HCT116 (cell line): ENCODE results near the gene HEG1. TPM values are rescaled to one million over a fixed set of nuclear protein-coding genes. Genes with fewer than 3 reads are reported as not detected.

ENCODE experiments used
- ATAC-seq: fragments of 200-7000 bp; cut with Tn5 transposase; 2 replicates; pipeline ENCODE4 v1.9.1; 2020; ENCODE audit warnings: mild to moderate bottlenecking, moderate library complexity
- BruUV-seq: library from RNA; stranded (reverse); fragments of 400-500 nt; replicated peaks from 2 replicates; lab custom pipeline; 2021; lab: Mats Ljungman, UMichigan
- CTCF ChIA-PET: fragments of 300-600 bp; sonication (Branson Sonifier 250); formaldehyde crosslinking; loops from one replicate; lab custom pipeline; 2021; ENCODE audit warnings: antibody characterized with exemption; lab: Charles Lee
- POLR2A ChIA-PET: fragments of 300-600, 350-600 bp; sonication (Branson Sonifier 250); formaldehyde crosslinking; loops from one replicate; lab custom pipeline; 2021; ENCODE audit warnings: antibody characterized with exemption; lab: Charles Lee
- RAD21 ChIA-PET, 2 experiments: fragments of 300-600 bp; sonication (Branson Sonifier 250); formaldehyde crosslinking; loops; one replicate each; lab custom pipeline; 2023; ENCODE audit warnings: low total read pairs in 2 of 2; ENCODE audit not compliant: uncharacterized antibody in 2 of 2, unreplicated experiment in 2 of 2, low non-redundant PET in 1 of 2; lab: Charles Lee
- DNase-seq: peaks from one replicate; pipeline ENCODE4 v3.0.0-alpha.2; 2010; ENCODE audit warnings: low read depth, low spot score
- H2AFZ ChIP-seq: fragments of 200-600 bp; shearing (Covaris generic), sonication (generic); 2 replicates; pipeline ENCODE4 v1.6.1; 2017; ENCODE audit warnings: low read depth, mixed run types, mixed read lengths, antibody characterized with exemption, low read length; ENCODE audit not compliant: poor library complexity, severe bottlenecking
- H3K27ac ChIP-seq: 2 replicates; pipeline ENCODE4 v1.5.1; 2012; ENCODE audit warnings: low read depth, low read length
- H3K27me3 ChIP-seq: fragments of 200-600 bp; sonication (generic); 2 replicates; pipeline ENCODE4 v1.6.1; 2016; ENCODE audit warnings: mixed run types, low read length, mixed read lengths; ENCODE audit not compliant: insufficient read depth
- H3K36me3 ChIP-seq, 2 experiments: fragments of 200-500 bp in 1 of 2; fragments of 200-600 bp in 1 of 2; sonication (Bioruptor generic) in 1 of 2; sonication (generic) in 1 of 2; 2 replicates each; pipeline versions ENCODE4 v1.5.1 to v1.6.1; 2014 to 2016; ENCODE audit warnings: low read length in 2 of 2, inconsistent platforms in 1 of 2, mixed read lengths in 1 of 2, mixed run types in 1 of 2; ENCODE audit not compliant: insufficient read depth in 2 of 2, control insufficient read depth in 1 of 2
- H3K4me1 ChIP-seq, 2 experiments: fragments of 200-600 bp in 1 of 2; sonication (generic) in 1 of 2; 2 replicates each; pipeline versions ENCODE4 v1.5.1 to v1.6.1; 2012 to 2017; ENCODE audit warnings: low read length in 2 of 2, inconsistent platforms in 1 of 2, mild to moderate bottlenecking in 1 of 2, mixed read lengths in 1 of 2, mixed run types in 1 of 2, moderate library complexity in 1 of 2; ENCODE audit not compliant: insufficient read depth in 2 of 2, control insufficient read depth in 1 of 2
- H3K4me2 ChIP-seq: fragments of 200-600 bp; sonication (generic); 2 replicates; pipeline ENCODE4 v1.6.1; 2017; ENCODE audit warnings: mixed run types, low read length, mixed read lengths
- H3K4me3 ChIP-seq, 2 experiments: fragments of 200-600 bp in 1 of 2; sonication (generic) in 1 of 2; replicated peaks in 1 of 2; 2 replicates each; pipeline ENCODE4 v1.5.1; 2011 to 2016; ENCODE audit warnings: low read length in 2 of 2, control low read depth in 1 of 2, low read depth in 1 of 2, mild to moderate bottlenecking in 1 of 2, mixed read lengths in 1 of 2, mixed run types in 1 of 2
- H3K79me2 ChIP-seq: fragments of 200-600 bp; sonication (generic); 2 replicates; pipeline ENCODE4 v1.6.1; 2017; ENCODE audit warnings: mild to moderate bottlenecking, mixed run types, low read length, moderate library complexity, mixed read lengths; ENCODE audit not compliant: insufficient read depth
- H3K9ac ChIP-seq: fragments of 200-600 bp; sonication (generic); 2 replicates; pipeline ENCODE4 v1.6.1; 2016; ENCODE audit warnings: low read length, mixed read lengths
- H3K9me2 ChIP-seq: fragments of 200-600 bp; sonication (generic), shearing (Covaris generic); 2 replicates; pipeline ENCODE4 v1.6.1; 2017; ENCODE audit warnings: mixed run types, mild to moderate bottlenecking, moderate library complexity; ENCODE audit not compliant: insufficient read depth
- H3K9me3 ChIP-seq, 2 experiments: fragments of 200-500 bp in 1 of 2; fragments of 200-600 bp in 1 of 2; sonication (Bioruptor generic) in 1 of 2; sonication (generic) in 1 of 2; 2 replicates each; pipeline ENCODE4 v1.6.1; 2014 to 2017; ENCODE audit warnings: low read length in 2 of 2, mixed read lengths in 2 of 2, inconsistent platforms in 1 of 2, low read depth in 1 of 2, mild to moderate bottlenecking in 1 of 2, mixed run types in 1 of 2, moderate library complexity in 1 of 2; ENCODE audit not compliant: control insufficient read depth in 1 of 2, insufficient read depth in 1 of 2
- H4K20me1 ChIP-seq: fragments of 200-600 bp; sonication (generic), shearing (Covaris generic); 2 replicates; pipeline ENCODE4 v1.6.1; 2017; ENCODE audit warnings: mixed run types, mild to moderate bottlenecking, moderate library complexity; ENCODE audit not compliant: insufficient read depth
- ATF3 ChIP-seq: IDR thresholded peaks from 2 replicates; pipeline ENCODE4 v1.6.1; 2012
- CBX3 ChIP-seq: IDR thresholded peaks from 2 replicates; pipeline ENCODE4 v1.6.1; 2012; ENCODE audit warnings: low read depth
- EGR1 ChIP-seq: IDR thresholded peaks from 2 replicates; pipeline ENCODE4 v1.6.1; 2012; ENCODE audit warnings: low read depth
- EZH2 ChIP-seq: fragments of 200-600 bp; sonication (generic); IDR thresholded peaks from 2 replicates; pipeline ENCODE4 v1.6.1; 2017; ENCODE audit warnings: antibody characterized with exemption, mixed run types
- EZH2phosphoT487 ChIP-seq: fragments of 200-600 bp; IDR thresholded peaks from 2 replicates; pipeline ENCODE4 v1.6.1; 2018; ENCODE audit warnings: antibody characterized with exemption, borderline replicate concordance
- JUND ChIP-seq: IDR thresholded peaks from 2 replicates; pipeline ENCODE4 v1.6.1; 2012
- POLR2A ChIP-seq: IDR thresholded peaks from 2 replicates; pipeline ENCODE4 v1.7.0; 2011; ENCODE audit warnings: borderline replicate concordance; ENCODE audit not compliant: insufficient read depth, insufficient read length; ENCODE audit errors: extremely low read depth
- POLR2AphosphoS5 ChIP-seq: IDR thresholded peaks from 2 replicates; pipeline ENCODE4 v1.6.1; 2011; ENCODE audit warnings: mild to moderate bottlenecking, low read depth, low read length, moderate library complexity
- REST ChIP-seq: IDR thresholded peaks from 2 replicates; pipeline ENCODE4 v1.6.1; 2012; ENCODE audit warnings: low read depth
- SIN3A ChIP-seq: IDR thresholded peaks from 2 replicates; pipeline ENCODE4 v1.6.1; 2012; ENCODE audit warnings: low read depth
- SP1 ChIP-seq: IDR thresholded peaks from 2 replicates; pipeline ENCODE4 v1.6.1; 2012; ENCODE audit warnings: low read depth
- TCF7L2 ChIP-seq: IDR thresholded peaks from 2 replicates; pipeline ENCODE4 v1.7.0; 2011; ENCODE audit warnings: borderline replicate concordance, inconsistent platforms; ENCODE audit not compliant: insufficient read depth, insufficient read length; ENCODE audit errors: extremely low read depth
- YY1 ChIP-seq: IDR thresholded peaks from 2 replicates; pipeline ENCODE4 v1.6.1; 2011; ENCODE audit warnings: low read length, low read depth, moderate library complexity, mild to moderate bottlenecking; ENCODE audit not compliant: insufficient replicate concordance; ENCODE audit errors: extremely low read depth
- ZNF274 ChIP-seq: fragments of 200-500 bp; sonication (Bioruptor generic); IDR thresholded peaks from 2 replicates; pipeline ENCODE4 v1.6.1; 2014; ENCODE audit warnings: mild to moderate bottlenecking, low read depth, low read length, inconsistent platforms
- intact Hi-C: fragments of 100-400 bp; cut with micrococcal nuclease; formaldehyde crosslinking; loops from 2 replicates; pipeline ENCODE4 v1.10.0; 2022
- total RNA-seq: library from RNA; stranded (reverse); gene quantifications from one replicate; pipeline ENCODE4 v1.2.1, GENCODE V29; 2021; ENCODE audit not compliant: unreplicated experiment
- TF ChIP-seq, protein P1 (sequence below), 3 experiments: fragments of 200-600 bp in 1 of 3; sonication (generic) in 1 of 3; IDR thresholded peaks in 2 of 3; conservative IDR thresholded peaks in 1 of 3; 2 replicates each; pipeline ENCODE4 v1.5.1; 2012 to 2017; ENCODE audit warnings: low read depth in 2 of 3, low read length in 2 of 3, antibody characterized with exemption in 1 of 3, borderline replicate concordance in 1 of 3, control low read depth in 1 of 3, mild to moderate bottlenecking in 1 of 3, mixed read lengths in 1 of 3, mixed run types in 1 of 3, moderate library complexity in 1 of 3; ENCODE audit not compliant: insufficient read depth in 1 of 3

The HEG1 gene
- total RNA-seq, 1 experiment from 2014 or later: 2.6 TPM

- intact Hi-C loops: no loop called here
- ATAC-seq (no peak), DNase-seq (no peak)
- H3K9ac ChIP-seq: no peak overlapping the region
- H3K4me1 ChIP-seq: peaks cover 15 to 24% of the 10 kb centered on the region in 2 experiments
- H3K4me2 ChIP-seq: no peak overlapping the region
- H3K9me2 ChIP-seq: no peaks in the 10 kb centered on the region
- H3K27me3 ChIP-seq: no peaks in the 10 kb centered on the region
- CTCF ChIA-PET: no interaction called here
- H3K27ac ChIP-seq: no peak overlapping the region
- no TSS peak for BruUV-seq
- RAD21 ChIA-PET: no interaction called here
- no peaks in the 10 kb centered on the region for H3K79me2 ChIP-seq
- H3K36me3 ChIP-seq: no peaks in the 10 kb centered on the region
- H3K9me3 ChIP-seq: no peaks in the 10 kb centered on the region
- H3K4me3 ChIP-seq: no peak overlapping the region
- H2AFZ ChIP-seq: no peak overlapping the region
- H4K20me1 ChIP-seq: no peaks in the 10 kb centered on the region
- TF ChIP-seq, protein P1, sequence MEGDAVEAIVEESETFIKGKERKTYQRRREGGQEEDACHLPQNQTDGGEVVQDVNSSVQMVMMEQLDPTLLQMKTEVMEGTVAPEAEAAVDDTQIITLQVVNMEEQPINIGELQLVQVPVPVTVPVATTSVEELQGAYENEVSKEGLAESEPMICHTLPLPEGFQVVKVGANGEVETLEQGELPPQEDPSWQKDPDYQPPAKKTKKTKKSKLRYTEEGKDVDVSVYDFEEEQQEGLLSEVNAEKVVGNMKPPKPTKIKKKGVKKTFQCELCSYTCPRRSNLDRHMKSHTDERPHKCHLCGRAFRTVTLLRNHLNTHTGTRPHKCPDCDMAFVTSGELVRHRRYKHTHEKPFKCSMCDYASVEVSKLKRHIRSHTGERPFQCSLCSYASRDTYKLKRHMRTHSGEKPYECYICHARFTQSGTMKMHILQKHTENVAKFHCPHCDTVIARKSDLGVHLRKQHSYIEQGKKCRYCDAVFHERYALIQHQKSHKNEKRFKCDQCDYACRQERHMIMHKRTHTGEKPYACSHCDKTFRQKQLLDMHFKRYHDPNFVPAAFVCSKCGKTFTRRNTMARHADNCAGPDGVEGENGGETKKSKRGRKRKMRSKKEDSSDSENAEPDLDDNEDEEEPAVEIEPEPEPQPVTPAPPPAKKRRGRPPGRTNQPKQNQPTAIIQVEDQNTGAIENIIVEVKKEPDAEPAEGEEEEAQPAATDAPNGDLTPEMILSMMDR (IDR thresholded peaks at IDR 0.05 in 2 of 3, conservative IDR thresholded peaks at IDR 0.05 in 1 of 3; ENCODE audit: borderline replicate concordance in 1 of 3, insufficient read depth in 1 of 3, low read depth in 2 of 3, low read length in 2 of 3): no peak
- no peak for TF ChIP-seq EGR1
- no peak for TF ChIP-seq EZH2
- TF ChIP-seq TCF7L2: no peak
- TF ChIP-seq POLR2AphosphoS5: no peak
- TF ChIP-seq YY1: no peak
- TF ChIP-seq CBX3: no peak
- no peak for TF ChIP-seq EZH2phosphoT487
- no peak for TF ChIP-seq ATF3
- no peak for TF ChIP-seq SIN3A
- TF ChIP-seq REST: no peak
- TF ChIP-seq POLR2A: no peak
- no peak for TF ChIP-seq SP1
- TF ChIP-seq JUND: no peak
- TF ChIP-seq ZNF274: no peak
- POLR2A ChIA-PET: no interaction called here
Observed at GRCh38 chr3:124981472-124981871, 74.3 kb downstream of the HEG1 start.
